Stimulated activated CD4-positive, alpha-beta T cell treated with anti-CD3 and anti-CD28 coated beads, Interleukin-12 subunit alpha, Interleukin-12 subunit beta, amount 100 ng/mL, for 4 hours (primary cell): ENCODE measurements around the gene GRM5.

Experiments
- DNase-seq: peaks from one replicate; pipeline ENCODE4 v3.0.0-alpha.2; 2020

Gene GRM5

DNA sequence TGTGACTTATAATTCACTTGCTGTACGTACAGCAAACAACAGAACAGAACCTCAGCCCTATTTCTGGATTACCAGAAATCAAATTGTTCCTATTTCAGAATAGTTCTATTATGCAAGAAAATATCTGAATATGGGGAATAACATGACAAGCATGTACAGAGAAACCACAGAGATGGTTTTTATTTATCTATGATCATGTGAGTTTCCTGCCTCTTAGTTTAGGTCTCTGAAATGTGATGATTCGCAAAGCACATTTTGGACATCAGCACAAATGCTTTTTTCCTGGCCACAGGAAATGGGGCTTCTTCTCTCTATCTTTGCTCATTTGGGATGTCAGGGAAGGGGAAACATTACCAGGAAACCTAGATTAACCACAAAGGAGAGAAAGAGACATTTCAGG is 461.5 kb downstream of the GRM5 start:
- DNase-seq = no peak

DNA sequence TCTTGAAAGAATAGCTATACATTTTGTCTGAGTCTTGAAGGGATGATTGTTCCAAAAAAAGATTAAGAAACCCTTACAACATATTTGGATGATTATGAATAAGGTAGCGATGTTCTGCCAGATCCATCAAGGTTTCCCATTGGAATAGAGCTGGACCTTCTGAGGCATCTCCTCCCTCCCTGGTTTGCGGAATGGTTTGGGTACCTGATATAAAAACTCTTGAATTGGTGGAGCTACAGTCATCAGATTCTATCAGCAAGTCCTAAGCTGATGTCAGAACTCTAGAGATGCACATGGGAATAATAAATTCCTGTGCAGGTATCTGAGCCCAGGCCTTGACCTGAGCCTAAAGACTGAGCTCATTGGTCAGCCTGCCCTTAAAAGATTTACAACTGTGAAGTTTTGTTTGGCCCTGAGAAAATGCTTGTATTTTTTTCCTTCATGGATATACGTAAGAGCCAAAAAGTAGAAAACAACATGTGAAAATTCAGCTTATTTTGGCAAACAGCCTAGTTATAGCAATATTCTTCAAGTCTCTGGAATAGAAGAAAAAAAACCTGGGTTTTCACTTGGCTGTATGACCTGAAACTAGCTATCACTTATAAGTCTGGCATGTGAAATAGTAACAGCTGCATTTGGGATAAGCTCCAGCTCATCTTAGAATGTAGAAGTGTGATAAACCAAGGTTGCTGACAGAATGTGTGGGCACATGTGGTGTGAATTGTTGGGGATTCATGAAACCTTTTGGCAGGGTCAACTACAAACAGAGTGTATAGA is 462.5 kb downstream of the GRM5 start:
- DNase-seq = no peak

GRCh38 chr11:88597387-88597786 is 468.4 kb downstream of the GRM5 start:
- DNase-seq = no peak

GRCh38 chr11:88596786-88597185 is 469.0 kb downstream of the GRM5 start:
- no peak for DNase-seq

- no peak for DNase-seq
Measured at GRCh38 chr11:88594274-88594950, 471.4 kb downstream of the GRM5 start.

DNA sequence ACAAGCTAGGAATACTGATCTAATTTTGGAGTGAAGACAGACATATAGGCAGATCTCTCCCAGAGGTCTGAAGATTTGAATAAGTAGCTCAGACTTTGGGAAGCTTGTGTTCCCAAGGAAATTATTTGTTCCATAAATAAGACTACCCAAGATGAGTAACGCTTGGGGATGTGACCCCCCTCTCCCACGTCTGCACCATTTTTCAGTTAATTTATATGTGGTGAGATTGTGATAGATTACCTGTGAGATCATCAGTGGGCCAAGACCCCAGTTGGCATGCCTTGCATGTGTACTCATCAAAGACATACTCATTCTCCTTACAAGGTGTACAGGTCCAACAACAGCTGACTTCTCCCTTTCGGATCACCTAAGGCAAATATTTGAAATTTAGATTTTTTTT is 475.4 kb downstream of the GRM5 start:
- no peak for DNase-seq

- DNase-seq = no peak
Measured at GRCh38 chr11:88583251-88583650, 482.5 kb downstream of the GRM5 start.

DNA sequence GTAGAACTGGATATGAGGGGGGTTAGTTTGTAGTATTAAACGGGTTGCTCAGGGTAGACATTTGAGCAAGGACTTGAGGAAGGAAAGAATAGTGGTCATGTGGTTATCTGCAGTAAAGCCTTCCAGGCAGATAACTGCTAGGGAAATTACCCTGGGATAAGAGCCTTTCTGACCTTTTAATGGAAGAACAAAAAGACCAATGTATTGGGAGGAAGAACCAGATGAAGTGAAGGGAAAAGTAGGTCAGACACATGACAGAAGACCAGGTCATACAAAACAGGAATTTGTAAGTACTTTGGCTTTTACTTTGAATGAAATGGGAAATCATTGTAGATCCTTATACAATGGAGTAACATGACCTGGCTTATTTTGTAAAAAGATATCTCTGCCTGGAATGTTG is 486.3 kb downstream of the GRM5 start:
- DNase-seq = no peak

DNA sequence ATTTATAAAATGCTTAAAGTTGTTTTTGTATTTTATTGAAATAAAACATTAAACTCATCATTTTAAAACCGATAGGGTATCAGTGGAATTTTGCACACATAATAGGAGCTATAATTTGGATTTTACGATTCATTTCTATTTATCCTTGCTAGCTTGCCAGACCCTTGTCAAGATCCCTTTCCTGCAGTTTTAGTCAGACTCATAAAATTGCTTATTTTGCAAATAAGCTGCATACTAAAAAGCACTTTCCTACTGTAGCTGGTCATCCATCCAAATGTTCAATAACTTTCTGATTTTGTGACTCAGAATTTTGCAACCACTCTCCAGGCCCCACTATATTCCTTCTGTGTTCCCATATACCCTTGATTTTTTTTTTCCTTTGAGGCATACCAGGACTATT is 489.0 kb downstream of the GRM5 start:
- DNase-seq = no peak

- no peak for DNase-seq
Measured at GRCh38 chr11:88575916-88576315, 489.9 kb downstream of the GRM5 start.

- DNase-seq = no peak
Measured at GRCh38 chr11:88569342-88569741, 496.4 kb downstream of the GRM5 start.

DNA sequence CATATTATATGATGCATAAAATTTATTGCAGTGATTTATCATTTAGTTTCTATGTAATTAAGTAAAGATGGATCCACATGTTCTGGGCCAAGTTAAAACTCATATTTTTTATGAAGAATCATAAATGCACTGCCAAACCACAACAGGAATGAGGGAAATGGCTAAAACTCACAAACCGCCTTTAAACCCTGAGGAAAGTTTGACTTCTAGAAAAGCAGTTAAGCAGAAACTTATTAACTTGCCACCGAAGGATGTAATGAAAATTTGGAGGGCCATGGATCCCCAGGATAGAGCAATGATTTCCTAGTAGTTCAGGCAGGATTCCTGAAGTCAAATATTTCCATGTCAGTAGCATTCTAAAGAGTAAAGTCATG is 510.0 kb downstream of the GRM5 start:
- DNase-seq = no peak

- no peak for DNase-seq
Measured at GRCh38 chr11:88555018-88555828, 510.6 kb downstream of the GRM5 start.

DNA sequence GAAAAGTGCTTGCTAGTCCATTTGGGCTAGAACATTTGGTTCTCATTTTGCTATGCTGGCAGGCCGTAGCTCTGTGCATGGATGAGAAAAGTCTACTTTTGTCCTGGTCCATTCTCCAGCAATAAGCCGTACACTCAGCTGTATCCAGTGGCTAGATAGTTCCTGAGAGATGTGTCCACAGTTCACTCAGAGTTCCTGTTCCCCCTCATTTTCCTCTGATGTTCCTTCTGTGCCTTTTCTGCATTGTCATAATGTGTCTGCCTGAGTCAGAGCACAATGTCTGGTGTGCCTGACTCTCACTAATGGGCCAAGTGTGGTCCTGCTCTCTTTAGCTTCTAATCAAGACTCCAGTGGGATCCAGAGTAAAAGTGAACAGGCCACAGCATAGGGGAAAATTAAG is 512.6 kb downstream of the GRM5 start:
- no peak for DNase-seq

DNA sequence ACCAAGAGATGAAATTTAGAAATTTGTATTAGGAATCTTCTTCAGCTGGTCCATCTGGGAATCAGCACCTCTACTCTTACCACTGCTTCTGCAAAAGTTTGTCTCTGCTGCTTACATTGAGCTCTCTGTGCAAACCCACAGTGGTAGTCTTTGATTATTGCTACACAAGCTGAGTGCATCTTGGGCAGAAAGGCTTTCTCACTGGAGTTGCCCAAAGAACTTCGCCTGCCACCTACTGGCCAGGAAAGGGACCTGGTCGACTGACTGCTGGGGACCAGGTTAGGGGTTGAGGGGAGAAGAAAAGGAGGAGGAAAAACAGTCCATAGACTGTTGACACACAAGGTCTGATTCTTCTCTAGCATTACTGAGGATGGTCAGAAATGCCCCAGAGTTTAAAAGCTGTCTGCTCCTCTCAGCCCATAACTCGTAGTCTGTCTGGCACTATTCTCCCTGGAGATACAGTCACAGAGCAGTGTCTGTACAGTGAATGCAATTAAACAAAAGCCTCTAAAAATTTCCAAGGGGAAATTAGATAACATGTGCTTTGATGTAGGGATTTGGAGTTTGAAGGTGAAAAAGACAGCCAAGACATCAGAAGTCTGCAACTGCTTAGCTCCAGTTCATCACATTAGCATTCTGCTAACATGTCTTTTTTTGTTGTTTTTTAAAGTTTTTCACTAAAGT is 513.3 kb downstream of the GRM5 start:
- peak; percentile 45 for DNase-seq

- no peak for DNase-seq
Measured at GRCh38 chr11:88544656-88545280, 521.0 kb downstream of the GRM5 start.

DNA sequence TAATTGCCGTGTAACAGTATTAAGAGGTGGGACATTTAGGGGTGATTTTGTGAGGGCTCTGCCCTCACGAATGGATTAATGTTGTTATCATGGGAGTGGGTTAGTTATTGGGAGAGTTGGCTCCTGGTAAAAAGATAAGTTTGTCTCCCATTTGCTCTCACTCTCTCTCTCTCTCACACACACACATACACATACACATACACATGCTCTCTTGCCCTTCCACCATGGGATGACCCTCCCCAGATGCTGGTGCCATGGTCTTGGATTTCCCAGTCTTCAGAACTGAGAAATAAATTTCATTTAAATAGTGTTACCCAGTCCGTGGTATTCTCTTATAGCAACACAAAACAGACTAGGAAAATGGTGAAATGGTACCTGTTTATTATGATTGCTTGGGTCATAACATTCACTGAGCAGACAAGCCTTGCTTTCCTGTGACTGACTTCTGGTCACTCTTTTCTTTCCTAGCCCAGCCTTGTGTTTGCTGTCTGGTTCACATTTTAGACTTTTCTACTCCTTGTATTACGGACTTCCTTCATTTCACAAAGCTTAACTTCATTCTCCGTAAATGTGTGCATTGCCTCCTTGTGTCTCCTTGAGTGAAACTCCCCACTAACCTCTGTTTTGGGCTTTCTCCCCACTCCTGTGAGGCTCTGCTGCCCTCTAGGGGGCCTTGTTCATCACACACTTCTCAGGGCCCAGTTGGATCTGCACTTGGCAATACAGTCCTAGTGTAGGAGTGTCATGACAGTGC is 521.7 kb downstream of the GRM5 start:
- peak; percentile 68 for DNase-seq

- DNase-seq = no peak
Measured at GRCh38 chr11:88541006-88541405, 524.8 kb downstream of the GRM5 start.

- no peak for DNase-seq
Measured at GRCh38 chr11:88538098-88538497, 527.7 kb downstream of the GRM5 start.

GRCh38 chr11:88537613-88538012 is 528.2 kb downstream of the GRM5 start:
- DNase-seq = no peak

- no peak for DNase-seq
Measured at GRCh38 chr11:88536616-88537265, 529.0 kb downstream of the GRM5 start.
